NCI-H510A (cell line): Measurements from ENCODE around the gene EIF5.

Experiments
- DNase-seq: peaks from one replicate; lab custom pipeline; 2025; lab: John Stamatoyannopoulos, UW

The EIF5 gene

DNA sequence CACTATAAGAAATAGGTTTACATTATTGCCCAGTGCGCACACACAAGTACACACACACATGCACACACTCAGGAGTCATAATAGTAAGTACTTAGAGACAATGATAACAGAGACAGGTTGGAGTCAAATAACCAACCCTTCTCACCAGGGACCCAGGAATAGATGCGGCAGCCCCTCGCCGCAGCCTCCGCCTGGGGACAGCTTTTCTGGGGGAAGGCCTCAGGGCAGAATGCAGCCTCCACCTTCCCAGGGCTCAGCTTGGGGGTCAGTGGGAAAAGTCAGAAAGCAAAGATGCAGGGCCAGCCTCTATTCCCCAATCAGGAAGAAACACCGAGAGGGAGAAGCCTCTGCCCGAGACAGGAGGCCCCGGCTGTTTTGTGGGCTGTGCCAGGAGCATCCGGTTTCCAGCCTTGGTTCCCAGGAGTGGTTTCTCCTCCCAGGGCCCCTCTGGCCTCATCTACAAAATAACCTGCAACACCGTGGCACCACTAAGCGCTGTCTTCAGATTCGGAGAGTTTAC is 23.4 kb upstream of the EIF5 start:
- DNase-seq = no peak

DNA sequence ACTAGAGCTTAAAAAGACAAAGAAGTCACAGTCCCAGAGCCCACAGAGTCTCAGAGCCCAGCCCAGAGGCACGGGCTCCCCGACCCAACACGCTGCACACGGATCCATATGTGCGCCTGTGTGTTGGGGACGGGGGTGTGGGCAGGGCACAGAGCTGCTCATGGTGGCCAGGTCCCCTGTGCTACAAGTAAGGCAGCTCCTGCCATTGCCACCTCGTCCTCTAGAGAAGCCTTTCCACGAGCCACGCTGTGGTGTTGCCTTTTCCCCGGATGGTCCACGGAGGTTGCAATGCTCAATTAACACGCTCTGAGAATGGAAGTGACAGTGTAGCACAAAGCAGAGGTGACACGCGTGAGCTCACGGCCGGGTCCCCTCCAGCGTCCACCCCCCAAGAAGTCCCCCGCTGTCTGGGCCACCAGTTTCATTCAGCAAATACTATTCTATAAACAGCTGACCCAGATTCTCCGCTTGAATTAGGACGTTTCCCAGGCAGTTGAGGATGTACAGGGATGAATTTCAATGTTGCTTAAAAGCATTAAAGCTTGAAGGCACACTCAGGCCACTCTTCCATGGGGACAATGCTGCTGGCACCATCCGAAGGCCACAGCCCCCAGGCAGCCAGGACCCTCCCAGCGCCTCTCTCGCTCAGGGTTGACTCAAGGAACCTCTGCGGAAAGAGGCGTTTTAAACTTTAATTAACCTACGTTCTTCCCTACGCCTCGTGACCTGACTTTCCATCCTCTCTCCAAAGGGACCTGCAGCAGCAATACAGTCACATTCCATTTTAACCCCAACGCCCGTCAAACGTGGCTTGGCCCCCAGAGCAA is 22.7 kb upstream of the EIF5 start:
- no peak for DNase-seq

DNA sequence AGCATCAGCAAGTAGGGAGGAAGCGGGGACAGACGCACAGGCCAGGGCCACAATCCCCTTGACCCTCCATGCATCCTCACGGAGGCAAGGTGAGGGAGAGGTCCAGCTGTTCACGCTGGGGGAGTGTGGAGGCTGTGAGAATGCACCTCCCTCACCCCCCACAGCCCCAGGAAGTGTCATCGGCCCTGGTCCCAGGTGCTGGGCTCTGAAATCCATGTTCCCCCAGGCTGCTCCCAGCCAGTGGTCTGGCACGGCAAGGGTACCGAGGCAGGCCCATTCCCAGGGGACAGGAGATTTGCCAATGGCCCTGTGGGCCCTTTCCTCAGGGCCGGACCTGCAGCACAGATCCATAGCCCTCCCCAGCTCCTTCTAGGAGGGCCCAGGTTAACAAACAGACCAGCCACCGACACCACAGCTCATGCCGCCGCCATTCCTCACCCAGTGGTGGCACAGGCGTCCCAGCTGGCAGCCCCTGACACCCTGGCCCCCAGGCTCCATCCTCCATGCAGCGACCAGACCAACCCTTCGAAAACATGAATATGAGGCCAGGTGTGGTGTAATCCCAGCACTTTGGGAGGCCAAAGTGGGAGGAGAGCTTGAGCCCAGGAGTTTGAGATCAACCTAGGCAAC is 21.9 kb upstream of the EIF5 start:
- no peak for DNase-seq

DNA sequence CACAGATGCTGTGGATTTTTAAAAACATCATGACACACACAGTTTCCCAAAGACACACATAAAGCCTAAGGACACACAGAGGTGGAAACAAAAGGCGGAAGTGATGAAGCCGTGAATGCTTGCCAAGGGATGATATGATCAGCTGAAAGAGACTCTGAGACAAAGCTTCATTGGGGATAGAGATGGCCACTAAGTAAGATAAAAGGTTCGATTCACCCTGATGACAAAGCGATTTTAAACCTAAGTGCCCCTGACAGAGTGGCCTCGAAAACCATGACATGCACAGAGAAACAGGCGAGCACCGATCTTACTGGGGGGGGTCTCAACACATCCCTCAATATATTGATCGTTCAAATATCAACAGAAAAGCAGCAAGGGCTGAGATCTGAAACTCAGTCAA is 20.3 kb upstream of the EIF5 start:
- DNase-seq = no peak

DNA sequence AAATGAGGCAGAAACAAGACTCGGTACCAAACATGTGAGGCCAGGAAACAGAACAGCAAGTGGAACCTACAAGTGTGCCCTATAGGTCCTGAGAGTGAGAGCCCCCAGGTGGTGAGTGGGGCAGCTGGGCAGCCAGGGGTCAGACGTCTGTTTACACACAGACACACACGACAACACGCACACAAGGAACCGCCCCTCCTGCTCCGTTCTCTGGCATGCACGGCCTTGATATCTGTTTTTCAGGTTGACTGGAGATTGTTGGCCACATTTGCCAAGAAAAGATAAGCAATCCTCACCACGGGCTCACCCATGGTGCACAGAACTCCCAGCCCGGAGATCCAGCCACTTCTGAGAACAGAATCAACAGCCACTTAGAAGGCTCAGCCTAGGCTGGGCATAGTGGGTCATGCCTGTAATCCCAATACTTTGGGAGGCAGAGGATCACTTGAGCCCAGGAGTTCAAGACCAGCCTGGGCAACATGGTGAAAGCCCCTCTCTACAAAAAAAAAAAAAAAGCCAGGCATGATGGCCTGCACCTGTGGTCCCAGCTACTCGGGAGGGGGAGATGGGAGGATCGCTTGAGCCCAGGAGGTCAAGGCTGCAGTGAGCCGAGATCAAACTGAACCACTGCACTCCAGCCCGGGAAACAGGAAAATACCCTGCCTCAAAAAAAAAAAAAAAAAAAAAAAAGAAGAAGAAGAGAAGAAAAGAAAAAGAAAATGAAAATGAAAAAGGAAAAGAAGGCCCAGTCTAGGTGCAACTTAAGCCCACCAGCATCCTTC is 19.4 kb upstream of the EIF5 start:
- DNase-seq = no peak

DNA sequence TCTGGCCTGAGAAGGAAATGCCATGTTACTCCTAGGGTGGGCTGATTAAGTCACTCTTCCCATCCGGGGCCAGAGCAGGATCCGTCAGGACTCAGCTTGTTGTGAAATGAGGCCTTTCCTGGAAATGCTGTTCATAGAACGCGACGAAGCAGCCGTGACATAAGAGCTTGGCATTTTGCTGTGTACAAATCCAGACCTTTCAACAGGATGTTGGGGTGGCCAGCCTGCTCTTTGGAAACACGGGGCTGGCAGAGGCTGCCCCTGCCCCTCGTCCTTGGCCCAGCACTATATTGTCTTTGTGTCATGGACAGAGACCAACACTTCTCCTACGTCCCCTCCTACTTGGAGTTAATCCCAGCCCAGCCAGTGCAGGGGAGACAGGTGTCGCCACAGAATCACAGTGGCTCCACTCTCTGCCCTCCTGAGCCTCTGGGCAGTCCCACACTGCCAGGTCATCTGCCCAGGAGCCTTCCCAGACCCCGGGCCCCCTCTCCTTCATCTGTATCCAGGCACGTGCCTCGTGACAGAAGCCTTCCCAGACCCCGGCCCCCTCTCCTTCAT is 18.6 kb upstream of the EIF5 start:
- DNase-seq = no peak

DNA sequence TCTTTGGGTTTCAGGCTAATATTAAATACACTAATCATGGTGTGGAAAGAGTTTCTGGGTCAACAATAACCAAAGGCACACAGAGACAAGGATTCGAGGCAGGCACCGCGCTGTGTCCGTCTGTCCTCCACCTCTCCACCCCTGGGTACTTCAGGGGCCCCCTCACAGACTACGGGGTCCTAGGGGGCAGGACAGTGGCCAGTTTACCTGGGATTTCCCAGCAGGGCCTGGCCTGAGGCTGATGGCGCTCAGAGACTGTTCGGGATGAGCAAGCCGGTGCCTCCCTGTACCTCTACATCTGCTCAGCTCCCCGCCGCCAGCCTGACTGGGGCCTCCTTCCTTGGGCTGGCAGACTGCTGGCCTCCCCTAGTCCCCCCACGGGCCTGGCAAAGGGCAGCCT is 18.1 kb upstream of the EIF5 start:
- DNase-seq = no peak

DNA sequence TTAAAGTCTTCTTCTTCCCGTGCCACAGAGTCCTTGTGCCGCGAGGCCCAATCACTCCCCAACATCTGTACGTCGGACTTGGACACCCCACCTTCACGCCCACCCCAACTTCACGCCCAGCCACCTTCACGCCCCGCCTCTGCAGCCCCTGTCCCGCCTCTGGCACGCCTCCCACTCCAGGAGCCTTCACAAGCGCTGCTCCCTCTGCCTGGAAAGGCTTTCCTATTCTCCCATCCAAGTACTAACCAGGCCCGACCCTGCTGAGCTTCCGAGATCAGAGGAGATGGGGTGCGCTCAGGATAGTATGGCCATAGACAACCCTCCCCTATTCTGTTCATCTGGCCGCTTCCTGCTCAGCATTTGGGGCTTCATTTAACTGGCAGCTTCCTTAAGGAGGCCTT is 17.3 kb upstream of the EIF5 start:
- no peak for DNase-seq

DNA sequence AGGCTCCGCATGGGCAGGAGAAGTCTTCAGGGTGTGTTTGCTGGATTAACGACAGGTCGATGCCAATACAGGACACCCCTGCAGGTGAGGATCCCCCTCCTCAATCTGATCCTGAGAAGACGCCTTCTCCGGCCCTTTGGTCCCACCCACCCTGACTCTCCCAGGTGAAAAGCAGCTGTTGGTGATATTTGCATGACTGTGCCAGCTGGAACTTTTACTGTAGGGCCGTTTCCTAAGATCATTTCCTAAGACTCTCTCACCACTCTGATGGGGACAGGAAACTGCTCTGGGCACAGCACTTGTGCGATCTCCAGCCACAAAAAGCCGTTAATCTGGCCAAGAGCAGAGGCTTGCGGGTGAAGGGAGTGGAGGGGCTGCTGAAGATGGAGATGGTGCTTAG is 16.8 kb upstream of the EIF5 start:
- DNase-seq = no peak

DNA sequence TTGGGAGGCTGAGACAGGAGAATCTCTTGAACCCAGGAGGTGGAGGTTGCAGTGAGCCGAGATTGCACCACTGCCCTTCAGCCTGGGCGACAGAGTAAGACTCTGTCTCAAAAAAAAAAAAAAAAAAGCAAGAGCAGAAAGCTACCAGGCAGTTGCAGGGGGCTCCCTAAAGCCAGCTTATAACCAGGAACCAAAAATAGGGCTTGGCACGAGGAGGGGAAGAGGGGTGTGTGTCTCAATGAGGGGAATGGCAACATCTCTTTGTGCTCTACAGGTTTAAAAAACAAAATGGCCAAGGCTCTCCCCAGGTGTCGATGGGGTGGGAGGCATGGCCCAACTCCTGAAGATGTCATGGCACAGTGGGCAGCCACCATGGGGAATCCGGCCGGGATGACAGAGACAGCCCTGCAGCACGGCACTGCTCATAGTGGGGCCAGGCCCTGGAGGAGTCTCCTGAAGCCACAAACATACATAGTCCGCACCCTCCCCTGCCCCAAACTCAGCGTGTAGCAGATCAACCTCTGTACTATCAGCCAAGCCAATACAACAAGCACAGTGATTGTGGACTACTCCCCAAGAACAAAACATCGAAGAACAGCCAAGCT is 16.0 kb upstream of the EIF5 start:
- no peak for DNase-seq

DNA sequence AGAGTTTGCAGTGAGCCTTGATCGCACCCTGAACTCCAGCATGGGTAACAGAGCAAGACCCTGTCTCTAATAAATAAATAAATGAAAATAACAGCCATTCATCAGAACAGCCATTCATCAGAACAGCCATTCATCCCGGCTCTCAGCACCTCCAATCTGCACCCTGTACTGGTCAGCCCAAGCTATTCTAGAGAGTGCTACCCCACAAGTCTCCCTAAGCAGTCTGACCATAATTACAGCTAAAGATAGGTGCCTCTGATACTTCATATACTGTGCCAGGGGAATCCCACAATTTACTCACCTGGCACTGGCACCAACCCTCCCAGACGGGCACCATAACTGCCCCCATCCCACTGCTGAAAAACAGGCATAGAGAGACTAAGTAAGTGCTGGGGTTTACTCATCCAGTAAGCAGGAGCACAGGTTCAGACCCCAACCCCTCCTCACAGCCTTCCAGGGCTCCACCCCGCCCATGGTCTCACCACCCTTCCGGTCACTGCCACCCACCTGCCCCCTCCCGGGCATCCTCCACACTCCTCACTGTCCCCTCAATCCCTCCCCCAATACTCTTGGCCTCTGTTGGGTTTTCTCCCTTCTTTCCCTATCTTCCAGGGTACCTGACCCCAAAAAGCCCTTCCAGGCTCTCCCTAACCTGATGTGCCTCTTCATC is 15.2 kb upstream of the EIF5 start:
- no peak for DNase-seq

DNA sequence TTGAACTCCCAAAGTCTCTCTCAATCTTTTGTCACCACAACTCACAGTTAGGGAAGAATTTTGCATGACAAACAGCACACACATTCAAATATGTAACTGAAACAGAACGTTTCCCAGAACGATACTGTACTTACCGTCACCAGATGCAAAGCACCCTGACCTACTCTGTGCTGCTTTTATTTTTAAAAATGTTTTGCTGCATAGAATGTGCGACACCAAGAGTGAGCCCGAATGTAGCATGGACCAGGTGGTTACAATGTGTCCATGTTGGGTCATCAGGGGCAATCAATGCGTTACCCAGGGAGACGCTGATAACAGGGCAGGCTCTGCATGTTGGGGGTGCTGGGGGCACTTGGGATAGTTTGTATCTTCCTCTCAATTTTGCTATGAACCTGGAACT is 14.6 kb upstream of the EIF5 start:
- DNase-seq = no peak

DNA sequence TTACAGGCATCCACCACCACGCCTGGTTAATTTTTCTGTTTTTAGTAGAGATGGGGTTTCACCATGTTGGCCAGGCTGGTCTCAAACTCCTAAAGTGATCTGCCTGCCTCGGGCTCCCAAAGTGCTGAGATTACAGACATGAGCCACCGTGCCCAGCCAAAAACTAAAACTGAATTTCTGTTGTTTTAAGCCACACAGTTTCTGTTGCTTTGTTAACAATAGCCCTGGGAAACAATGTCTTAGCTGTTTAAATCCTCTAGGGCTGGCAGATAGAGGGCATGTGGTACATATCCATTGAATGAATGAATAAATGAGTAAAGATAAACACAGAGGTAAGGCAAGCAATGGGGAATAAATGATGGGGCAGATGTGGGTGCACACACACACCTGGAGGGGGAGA is 8.0 kb upstream of the EIF5 start:
- no peak for DNase-seq

DNA sequence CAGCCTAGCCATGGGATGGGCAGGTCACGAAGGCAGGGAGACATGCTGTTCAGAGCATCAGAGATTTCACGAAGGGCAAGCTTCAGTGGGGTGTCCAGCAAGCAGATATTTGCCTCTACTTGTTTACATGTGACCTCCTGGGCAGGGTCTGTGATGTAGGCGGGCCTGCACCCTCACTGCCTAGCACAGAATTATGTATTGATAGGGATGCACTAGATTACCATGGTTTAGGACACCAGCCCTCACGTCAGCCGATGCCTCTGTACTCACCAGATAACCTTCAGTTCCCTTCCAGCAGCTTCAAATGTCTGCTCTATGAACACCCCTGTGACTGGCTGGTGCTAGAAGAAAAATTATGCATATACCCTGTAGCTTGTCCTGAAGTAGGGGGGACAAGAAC is 5.1 kb upstream of the EIF5 start:
- no peak for DNase-seq

DNA sequence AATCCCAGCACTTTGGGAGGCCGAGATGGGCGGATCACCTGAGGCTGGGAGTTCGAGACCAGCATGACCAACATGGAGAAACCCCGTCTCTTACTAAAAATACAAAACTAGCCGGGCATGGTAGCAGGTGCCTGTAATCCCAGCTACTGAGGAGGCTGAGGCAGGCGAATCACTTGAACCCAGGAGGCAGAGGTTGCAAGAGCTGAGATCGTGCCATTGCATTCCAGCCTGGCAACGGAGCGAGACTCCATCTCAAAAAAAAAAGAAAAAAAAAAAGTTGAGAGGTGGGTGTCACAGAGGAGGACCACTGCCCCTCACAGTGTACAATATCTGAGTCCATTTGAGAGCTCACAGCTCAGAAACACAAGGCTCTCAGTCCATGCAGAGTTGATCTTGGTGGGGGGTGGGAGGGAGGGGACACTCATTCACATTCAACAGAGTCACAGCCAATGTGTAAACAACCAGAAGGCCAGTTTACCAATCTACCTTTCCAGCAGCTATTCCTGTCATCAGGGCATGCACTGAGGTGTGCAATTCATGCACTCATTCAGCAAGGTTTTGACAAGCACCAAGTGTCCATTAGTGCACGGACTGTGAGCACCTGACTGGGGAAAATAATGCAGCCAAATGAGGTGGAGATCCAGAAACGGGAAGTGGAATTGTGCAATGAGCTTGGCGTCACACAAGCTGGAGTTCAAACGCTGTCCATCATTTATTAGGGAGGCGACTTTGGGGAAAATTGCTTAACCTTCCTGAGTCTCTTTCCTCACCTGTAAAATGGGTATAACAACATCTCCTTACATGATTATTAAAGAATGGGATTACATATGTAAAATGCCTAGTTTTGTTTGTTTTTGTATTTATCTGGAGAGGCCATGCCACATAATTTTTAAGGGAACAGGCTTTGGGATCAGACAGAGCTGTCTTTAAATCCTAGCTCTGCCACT is 4.4 kb upstream of the EIF5 start:
- peak; percentile 55 for DNase-seq

DNA sequence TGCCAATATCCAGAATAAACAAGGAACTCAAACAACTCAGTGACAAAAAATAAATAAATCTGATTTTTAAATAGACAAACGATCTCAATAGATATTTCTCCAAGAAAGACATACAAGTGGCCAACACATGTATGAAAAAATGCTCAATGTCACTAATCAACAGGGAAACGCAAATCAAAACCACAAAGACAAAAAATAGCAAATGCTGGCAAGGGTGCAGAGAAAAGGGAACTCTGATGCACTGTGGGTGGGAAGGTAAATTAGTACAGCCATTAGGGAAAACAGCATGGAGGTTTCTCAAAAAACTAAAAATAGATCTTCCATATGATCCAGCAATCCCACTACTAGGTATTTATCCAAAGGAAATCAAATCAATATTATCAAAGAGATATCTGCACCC is 3.5 kb upstream of the EIF5 start:
- no peak for DNase-seq

DNA sequence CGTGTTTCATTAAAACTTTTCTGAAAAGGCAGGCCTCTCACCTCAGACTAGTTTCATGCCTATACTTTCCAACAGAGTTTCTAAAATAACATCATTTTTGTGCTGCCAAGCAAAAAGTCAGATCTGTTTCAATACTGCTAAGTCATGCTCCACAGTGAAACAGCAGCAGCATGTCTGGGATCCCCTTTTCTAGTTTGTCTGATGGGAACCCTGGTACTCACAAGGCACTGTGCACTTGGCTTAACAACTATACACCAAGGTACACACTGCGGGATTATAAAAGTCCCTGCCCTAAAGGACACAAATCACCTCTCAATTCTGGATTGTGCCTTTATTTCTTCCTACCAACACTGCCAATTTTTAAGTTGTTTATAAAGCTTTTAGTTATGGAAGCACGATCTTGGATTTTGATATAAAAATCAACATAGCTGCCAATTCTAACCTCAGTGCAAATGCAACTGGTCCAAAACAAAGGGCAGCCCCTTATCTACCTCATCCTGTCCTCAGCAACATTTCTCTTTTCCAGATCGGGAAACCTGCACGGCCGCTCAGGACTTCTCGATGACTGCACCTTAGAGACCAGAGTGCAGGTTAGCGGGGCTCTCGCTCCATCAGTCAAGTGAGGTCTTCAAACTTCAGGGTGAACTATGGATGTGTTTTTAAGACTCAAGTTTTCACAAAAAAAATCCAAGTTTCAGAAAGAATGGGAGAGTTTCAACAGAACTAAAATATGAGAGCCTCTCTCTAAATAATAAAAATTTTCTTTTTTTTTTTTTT is 1.7 kb upstream of the EIF5 start:
- peak; percentile 22 for DNase-seq

DNA sequence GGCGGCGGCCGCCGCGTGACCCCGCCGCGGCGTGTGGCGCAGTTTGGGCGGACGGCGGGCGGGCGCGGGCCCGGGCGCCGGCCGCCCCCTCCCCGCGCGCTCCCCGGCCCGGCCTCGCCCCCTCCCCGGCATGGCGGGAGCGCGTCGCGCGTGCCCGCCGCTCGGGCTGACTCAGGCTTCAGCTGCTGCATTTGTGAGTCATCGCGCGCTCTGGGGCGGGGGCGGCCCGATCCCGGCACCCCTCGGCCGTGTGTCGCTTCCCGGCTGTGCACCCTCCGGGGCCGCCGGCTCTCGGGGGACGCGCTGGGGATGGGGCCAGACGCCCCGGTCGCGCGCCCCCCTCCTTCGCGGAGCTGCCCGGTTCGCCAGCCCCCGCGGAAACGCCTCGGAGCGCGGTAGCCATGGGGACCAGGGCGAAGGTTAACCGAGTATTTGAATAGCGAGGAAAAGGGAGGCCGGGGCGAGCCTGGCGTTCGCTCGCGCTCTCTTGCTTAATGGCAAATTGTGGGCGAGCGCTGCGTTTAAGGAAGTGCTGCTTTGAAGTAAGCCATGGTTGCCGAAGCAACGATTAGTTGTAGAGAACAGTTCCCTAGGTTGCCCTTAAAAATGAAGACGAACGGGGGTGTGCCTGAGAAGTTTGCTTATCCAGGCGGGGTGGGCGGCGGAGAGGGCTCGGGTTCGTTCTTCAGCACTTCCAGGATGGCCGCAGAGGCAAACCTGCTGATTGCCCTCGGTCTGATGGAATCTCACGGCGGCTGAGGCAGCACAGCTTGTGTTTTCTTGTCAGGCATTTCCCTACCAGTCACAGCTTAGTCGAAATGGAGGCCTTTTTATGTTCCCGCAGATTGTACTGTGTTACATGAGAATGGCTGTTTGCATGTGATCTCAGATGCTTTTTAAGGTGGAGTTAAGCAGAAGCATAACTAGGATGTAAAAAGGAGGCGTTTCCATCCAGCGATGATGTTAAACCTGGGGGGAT is 896 bp downstream of the EIF5 start:
- DNase-seq = no peak
